Hepatocyte (in vitro differentiated cells): ENCODE data around the gene DZANK1. TPM values are rescaled to one million over a fixed set of nuclear protein-coding genes. Genes with fewer than 3 reads are reported as not detected.

Experiments used
- DNase-seq: peaks from one replicate; pipeline ENCODE4 v3.0.0-alpha.2; 2016; ENCODE audit warnings: low spot score
- H2AFZ ChIP-seq: fragments of 200-600 bp; sonication (generic); 2 replicates; pipeline ENCODE4 v1.6.0; 2016; ENCODE audit warnings: antibody characterized with exemption, mild to moderate bottlenecking
- H3K27ac ChIP-seq: fragments of 200-600 bp; sonication (generic); 2 replicates; pipeline ENCODE4 v1.5.1; 2016; ENCODE audit warnings: mild to moderate bottlenecking
- H3K27me3 ChIP-seq: fragments of 200-600 bp; sonication (generic); 2 replicates; pipeline ENCODE4 v1.6.1; 2016
- H3K36me3 ChIP-seq: fragments of 200-600 bp; sonication (generic); replicated peaks from 2 replicates; pipeline ENCODE4 v1.5.1; 2016; ENCODE audit warnings: low read depth; ENCODE audit not compliant: insufficient read depth
- H3K4me1 ChIP-seq: fragments of 200-600 bp; sonication (generic); 2 replicates; pipeline ENCODE4 v1.5.1; 2016; ENCODE audit warnings: mild to moderate bottlenecking, moderate library complexity; ENCODE audit not compliant: insufficient read depth
- H3K4me2 ChIP-seq: fragments of 200-600 bp; sonication (generic); 2 replicates; pipeline ENCODE4 v1.6.0; 2016
- H3K4me3 ChIP-seq: fragments of 200-600 bp; sonication (generic); 2 replicates; pipeline ENCODE4 v1.5.1; 2016; ENCODE audit warnings: mild to moderate bottlenecking
- H3K79me2 ChIP-seq: fragments of 200-600 bp; sonication (generic); 2 replicates; pipeline ENCODE4 v1.6.0; 2017; ENCODE audit warnings: mild to moderate bottlenecking
- H3K9me2 ChIP-seq: fragments of 200-600 bp; sonication (generic); replicated peaks from 2 replicates; pipeline ENCODE4 v1.6.0; 2017; ENCODE audit warnings: mild to moderate bottlenecking; ENCODE audit not compliant: insufficient read depth
- H3K9me3 ChIP-seq: fragments of 200-600 bp; sonication (generic); 2 replicates; pipeline ENCODE4 v1.5.1; 2016; ENCODE audit warnings: low read depth, mild to moderate bottlenecking
- H4K20me1 ChIP-seq: fragments of 200-600 bp; sonication (generic); 2 replicates; pipeline ENCODE4 v1.6.0; 2016; ENCODE audit warnings: mild to moderate bottlenecking; ENCODE audit not compliant: insufficient read depth, poor library complexity, severe bottlenecking
- EZH2 ChIP-seq: fragments of 200-600 bp; sonication (generic); IDR thresholded peaks from 2 replicates; pipeline ENCODE4 v1.6.1; 2016; ENCODE audit warnings: antibody characterized with exemption, mild to moderate bottlenecking, borderline replicate concordance
- EZH2phosphoT487 ChIP-seq: fragments of 200-600 bp; sonication (generic); IDR thresholded peaks from one replicate; pipeline ENCODE4 v1.6.1; 2018; ENCODE audit warnings: antibody characterized with exemption, mild to moderate bottlenecking, low read depth, moderate library complexity; ENCODE audit not compliant: unreplicated experiment, severe bottlenecking
- WGBS: methylation state at CpG from one replicate; pipeline ENCODE4 v1.1.6; 2016; ENCODE audit warnings: low lambda C conversion rate; ENCODE audit errors: missing lambda C conversion rate; 5-methylcytosine and 5-hydroxymethylcytosine counted together
- polyA plus RNA-seq: library from polyadenylated mRNA; unstranded; fragments of >200 nt; fragmentation: Nextera tagmentation; extraction: Ambion mirVana; gene quantifications from 2 replicates; pipeline ENCODE4 v1.2.1, GENCODE V29; 2016
- total RNA-seq: library from RNA; depleted of rRNA; stranded (reverse); fragments of >200 nt; gene quantifications from 2 replicates; pipeline ENCODE4 v1.2.3, GENCODE V29; 2014
- TF ChIP-seq, protein P1 (sequence below): fragments of 200-600 bp; sonication (generic); IDR thresholded peaks from 2 replicates; pipeline ENCODE4 v1.5.1; 2016; ENCODE audit warnings: antibody characterized with exemption, mild to moderate bottlenecking; ENCODE audit not compliant: poor library complexity

DZANK1 gene
- total and polyA plus RNA-seq, 2 experiments from 2014 or later: 1.8 to 2.0 TPM

DNA sequence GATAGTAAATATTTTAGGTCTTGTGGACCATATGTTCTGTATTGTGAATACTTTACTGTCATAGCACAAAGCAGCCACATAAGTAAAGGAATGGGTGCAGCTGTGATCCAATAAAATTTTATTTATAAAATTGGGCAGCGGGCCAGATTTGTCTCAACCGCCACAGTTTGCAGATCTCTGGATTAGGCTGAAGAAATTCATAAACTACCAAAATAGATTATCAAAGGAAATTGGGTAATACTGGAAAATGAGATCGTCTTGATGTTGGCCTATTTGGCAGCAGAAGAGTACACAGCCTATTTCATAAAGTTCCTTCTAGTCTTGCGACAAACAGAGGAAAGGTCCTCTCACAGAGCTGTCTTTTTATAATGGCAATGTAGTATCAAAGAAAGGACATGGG lies 69.8 kb downstream of the DZANK1 start:
- Histone ChIP-seq H3K4me3 (no peak overlapping the region), H3K36me3 (no peaks in the 10 kb centered on the region), H4K20me1 (no peaks in the 10 kb centered on the region), H3K79me2 (no peaks in the 10 kb centered on the region), H3K4me2 (no peak overlapping the region), H3K4me1 (no peaks in the 10 kb centered on the region), H3K9me2 (no peaks in the 10 kb centered on the region), H2AFZ (no peak overlapping the region), H3K27ac (no peak overlapping the region), H3K27me3 (no peaks in the 10 kb centered on the region), H3K9me3 (no peaks in the 10 kb centered on the region)
- TF ChIP-seq EZH2 (no peak), EZH2phosphoT487 (no peak)
- TF ChIP-seq, protein P1, sequence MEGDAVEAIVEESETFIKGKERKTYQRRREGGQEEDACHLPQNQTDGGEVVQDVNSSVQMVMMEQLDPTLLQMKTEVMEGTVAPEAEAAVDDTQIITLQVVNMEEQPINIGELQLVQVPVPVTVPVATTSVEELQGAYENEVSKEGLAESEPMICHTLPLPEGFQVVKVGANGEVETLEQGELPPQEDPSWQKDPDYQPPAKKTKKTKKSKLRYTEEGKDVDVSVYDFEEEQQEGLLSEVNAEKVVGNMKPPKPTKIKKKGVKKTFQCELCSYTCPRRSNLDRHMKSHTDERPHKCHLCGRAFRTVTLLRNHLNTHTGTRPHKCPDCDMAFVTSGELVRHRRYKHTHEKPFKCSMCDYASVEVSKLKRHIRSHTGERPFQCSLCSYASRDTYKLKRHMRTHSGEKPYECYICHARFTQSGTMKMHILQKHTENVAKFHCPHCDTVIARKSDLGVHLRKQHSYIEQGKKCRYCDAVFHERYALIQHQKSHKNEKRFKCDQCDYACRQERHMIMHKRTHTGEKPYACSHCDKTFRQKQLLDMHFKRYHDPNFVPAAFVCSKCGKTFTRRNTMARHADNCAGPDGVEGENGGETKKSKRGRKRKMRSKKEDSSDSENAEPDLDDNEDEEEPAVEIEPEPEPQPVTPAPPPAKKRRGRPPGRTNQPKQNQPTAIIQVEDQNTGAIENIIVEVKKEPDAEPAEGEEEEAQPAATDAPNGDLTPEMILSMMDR: no peak
- WGBS: 70% methylated on average over 4 of the region's 4 CpGs
- DNase-seq: no peak

DNA sequence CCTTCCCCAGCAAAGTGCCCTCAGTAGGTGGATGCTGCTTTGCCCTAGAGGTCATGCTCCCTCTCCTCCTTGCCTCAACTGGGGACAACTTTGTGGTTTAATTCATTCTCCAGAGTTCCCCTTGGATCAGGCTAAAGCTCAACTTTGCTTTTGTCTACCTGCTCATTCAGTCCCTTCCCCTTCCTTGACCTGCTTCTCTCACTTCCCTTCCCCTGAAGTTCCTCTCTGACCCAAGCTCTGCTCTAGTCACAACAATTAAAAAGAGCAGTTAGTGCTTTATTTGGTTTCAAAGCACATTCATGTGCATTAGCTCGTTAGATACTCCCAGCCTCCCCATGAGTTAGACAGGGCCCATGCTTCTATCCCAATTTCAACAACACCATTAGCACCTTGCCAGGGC lies 71.3 kb downstream of the DZANK1 start:
- H3K4me3 ChIP-seq: no peak overlapping the region
- H3K27ac ChIP-seq: no peak overlapping the region
- H3K9me2 ChIP-seq: no peaks in the 10 kb centered on the region
- H2AFZ ChIP-seq: no peak overlapping the region
- TF ChIP-seq EZH2phosphoT487 (no peak), EZH2 (no peak)
- TF ChIP-seq, protein P1: no peak
- WGBS: 80% methylated on average over 1 of the region's 1 CpG
- no peaks in the 10 kb centered on the region for H3K4me1 ChIP-seq
- H4K20me1 ChIP-seq: no peaks in the 10 kb centered on the region
- no peaks in the 10 kb centered on the region for H3K36me3 ChIP-seq
- no peak for DNase-seq
- H3K79me2 ChIP-seq: no peaks in the 10 kb centered on the region
- H3K4me2 ChIP-seq: no peak overlapping the region
- no peaks in the 10 kb centered on the region for H3K27me3 ChIP-seq
- H3K9me3 ChIP-seq: no peaks in the 10 kb centered on the region

- Histone ChIP-seq H2AFZ (no peak overlapping the region), H3K79me2 (no peaks in the 10 kb centered on the region), H3K4me1 (peaks cover 4% of the 10 kb centered on the region), H3K27ac (no peak overlapping the region), H3K4me2 (no peak overlapping the region), H3K36me3 (no peaks in the 10 kb centered on the region), H3K27me3 (no peaks in the 10 kb centered on the region), H4K20me1 (no peaks in the 10 kb centered on the region), H3K9me2 (no peaks in the 10 kb centered on the region), H3K9me3 (no peaks in the 10 kb centered on the region), H3K4me3 (no peak overlapping the region)
- no peak for DNase-seq
- 57% methylated on average over 4 of the region's 4 CpGs for WGBS
- TF ChIP-seq, protein P1: no peak
- no peak for TF ChIP-seq EZH2phosphoT487
Measured at GRCh38 chr20:18394363-18394762, 72.5 kb downstream of the DZANK1 start.

DNA sequence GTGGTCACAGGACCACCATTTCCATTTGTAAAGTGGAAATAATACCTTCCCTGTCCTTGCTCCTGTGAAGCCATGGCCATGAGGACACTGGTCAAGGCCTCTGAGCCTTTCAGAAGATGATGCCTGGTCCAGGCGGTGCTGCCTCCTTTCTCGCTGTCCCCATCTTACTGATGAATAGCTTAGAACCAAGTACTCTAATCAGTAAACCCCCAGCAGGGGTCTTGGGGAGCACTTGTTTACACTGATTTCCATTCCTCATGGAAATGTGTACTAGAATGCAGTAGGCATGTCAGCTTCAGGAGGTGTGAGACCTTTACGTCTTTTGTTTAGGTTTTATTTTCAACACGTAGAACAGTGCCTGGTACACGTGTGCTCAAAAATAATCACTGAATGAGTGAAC lies 75.1 kb downstream of the DZANK1 start:
- no peaks in the 10 kb centered on the region for H3K9me2 ChIP-seq
- 94% methylated on average over 5 of the region's 5 CpGs for WGBS
- H3K79me2 ChIP-seq: no peaks in the 10 kb centered on the region
- no peak overlapping the region for H3K27ac ChIP-seq
- DNase-seq: no peak
- no peak overlapping the region for H3K4me2 ChIP-seq
- H3K4me3 ChIP-seq: no peak overlapping the region
- H3K9me3 ChIP-seq: no peaks in the 10 kb centered on the region
- no peak overlapping the region for H2AFZ ChIP-seq
- no peak for TF ChIP-seq EZH2phosphoT487
- H4K20me1 ChIP-seq: no peaks in the 10 kb centered on the region
- no peaks in the 10 kb centered on the region for H3K36me3 ChIP-seq
- H3K27me3 ChIP-seq: no peaks in the 10 kb centered on the region
- peaks cover 15% of the 10 kb centered on the region for H3K4me1 ChIP-seq
